Spinal cord (tissue), 10 donors: ENCODE results near the gene WFDC9. TPM values are rescaled to one million over a fixed set of nuclear protein-coding genes. Genes with fewer than 3 reads are reported as not detected.
"Not testable (repeated sequence)": the region's sequence is repeated elsewhere in the genome, so short reads cannot be mapped to it uniquely, and the experiment has no call there.

Experiments
- DNase-seq, 6 donors: peaks; one replicate each; pipeline versions ENCODE4 v3.0.0 to v3.0.0-alpha.2; 2013 to 2015; ENCODE audit warnings: low spot score in 6 of 6, low read depth in 4 of 6
- H3K27ac ChIP-seq: one replicate; pipeline ENCODE4 v1.5.1; 2013; ENCODE audit warnings: low read depth, low read length, control low read depth
- H3K27me3 ChIP-seq: one replicate; pipeline ENCODE4 v1.6.1; 2013; ENCODE audit warnings: low read length; ENCODE audit not compliant: control insufficient read depth, insufficient read depth
- H3K36me3 ChIP-seq: one replicate; pipeline ENCODE4 v1.6.1; 2013; ENCODE audit warnings: low read length; ENCODE audit not compliant: control insufficient read depth, insufficient read depth
- H3K4me1 ChIP-seq: one replicate; pipeline ENCODE4 v1.6.1; 2013; ENCODE audit warnings: low read length; ENCODE audit not compliant: control insufficient read depth, insufficient read depth
- H3K4me3 ChIP-seq: one replicate; pipeline ENCODE4 v1.5.1; 2013; ENCODE audit warnings: low read depth, low read length, control low read depth
- H3K9me3 ChIP-seq: one replicate; pipeline ENCODE4 v1.6.1; 2013; ENCODE audit warnings: low read length; ENCODE audit not compliant: control insufficient read depth, insufficient read depth
- WGBS: methylation state at CpG from one replicate; pipeline ENCODE4 v1.1.5; 2013; ENCODE audit warnings: missing lambda C conversion rate; ENCODE audit not compliant: insufficient coverage; 5-methylcytosine and 5-hydroxymethylcytosine counted together
- polyA plus RNA-seq, 2 donors: library from polyadenylated mRNA; unstranded; fragments of 120-200 nt; gene quantifications; one replicate each; pipeline ENCODE4 v1.2.1, GENCODE V29; 2013; ENCODE audit not compliant: insufficient read length in 2 of 2
- small RNA-seq: library from RNA; depleted of rRNA; stranded (forward); fragments of <200 nt; gene quantifications from one replicate; pipeline ENCODE3, GENCODE V24; 2014; ENCODE audit warnings: low replicate concordance
- total RNA-seq, 2 donors: library from RNA; depleted of rRNA in 1 of 2; stranded (reverse); fragments of 120-200 nt in 1 of 2; fragments of >200 nt in 1 of 2; gene quantifications; one replicate each; pipeline versions ENCODE4 v1.2.3 to v1.2.4, GENCODE V29; 2013 to 2014
- donor health status: healthy.

WFDC9 gene
- total and polyA plus RNA-seq, 4 donors = not detected

DNA sequence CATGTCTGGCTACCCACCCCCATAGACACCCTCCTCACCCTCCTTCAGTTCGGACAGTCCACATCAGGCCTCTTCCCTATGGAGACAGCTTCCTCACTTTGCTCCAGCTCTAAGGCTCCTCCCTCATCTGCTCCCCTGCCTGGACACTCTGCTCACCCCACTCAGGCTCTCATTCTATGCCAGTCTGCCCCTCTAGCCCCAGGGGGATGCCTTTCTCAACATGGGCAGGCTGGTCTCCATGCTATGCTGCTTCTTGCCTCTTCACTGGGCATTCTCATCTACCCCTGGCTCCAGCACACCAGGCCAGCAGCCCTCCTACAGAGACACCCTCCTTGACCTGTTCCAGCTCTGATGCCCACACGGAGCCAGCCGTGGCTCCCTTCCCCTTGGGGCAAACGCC lies 51.9 kb downstream of the WFDC9 start, which contains the start of gene WFDC8:
Gene WFDC8 (minus strand): TSS at position 101 of the 400 bp plus-strand sequence. CDS start 37 bp downstream, at position 64.
- H3K4me3 ChIP-seq = no peak within 1 kb of the TSS
- no peaks in the 10 kb centered on the region for H3K4me1 ChIP-seq
- no peaks in the 10 kb centered on the region for H3K27me3 ChIP-seq
- no peak for DNase-seq
- WGBS = 95% methylated on average over 1 of the region's 4 CpGs
- no peak within 1 kb of the TSS for H3K27ac ChIP-seq
- H3K9me3 ChIP-seq = no peaks in the 10 kb centered on the region
- no peaks in the 10 kb centered on the region for H3K36me3 ChIP-seq

GRCh38 chr20:45578231-45578630 lies 52.9 kb downstream of the WFDC9 start:
- H3K27ac ChIP-seq = no peak overlapping the region
- WGBS = no CpG with 5 or more reads among the region's 1 CpG
- no peaks in the 10 kb centered on the region for H3K36me3 ChIP-seq
- H3K4me1 ChIP-seq = no peaks in the 10 kb centered on the region
- no peak overlapping the region for H3K4me3 ChIP-seq
- H3K27me3 ChIP-seq = no peaks in the 10 kb centered on the region
- no peaks in the 10 kb centered on the region for H3K9me3 ChIP-seq
- peak in 2 of 6 donors; percentile 58 to 84 for DNase-seq

GRCh38 chr20:45576995-45577394 lies 54.1 kb downstream of the WFDC9 start:
- Histone ChIP-seq H3K4me3 (no peak overlapping the region), H3K27me3 (no peaks in the 10 kb centered on the region), H3K36me3 (no peaks in the 10 kb centered on the region), H3K4me1 (no peaks in the 10 kb centered on the region), H3K27ac (no peak overlapping the region), H3K9me3 (no peaks in the 10 kb centered on the region)
- no CpG with 5 or more reads among the region's 2 CpGs for WGBS
- DNase-seq = peak in 2 of 6 donors; percentile 6 to 14

GRCh38 chr20:45575931-45576330 lies 55.2 kb downstream of the WFDC9 start:
- Histone ChIP-seq H3K9me3 (no peaks in the 10 kb centered on the region), H3K27ac (no peak overlapping the region), H3K36me3 (no peaks in the 10 kb centered on the region), H3K4me1 (no peaks in the 10 kb centered on the region), H3K4me3 (no peak overlapping the region), H3K27me3 (no peaks in the 10 kb centered on the region)
- no peak for DNase-seq
- no CpG with 5 or more reads among the region's 3 CpGs for WGBS

- not testable (repeated sequence) for H3K27ac ChIP-seq, H3K27me3 ChIP-seq, H3K4me1 ChIP-seq, H3K36me3 ChIP-seq, H3K4me3 ChIP-seq, H3K9me3 ChIP-seq, DNase-seq
- WGBS = no CpG with 5 or more reads among the region's 1 CpG
These were observed 61.4 kb downstream of the WFDC9 start for GRCh38 chr20:45569650-45570049.

GRCh38 chr20:45564760-45565276 lies 66.3 kb downstream of the WFDC9 start:
- no peaks in the 10 kb centered on the region for H3K27me3 ChIP-seq
- no peaks in the 10 kb centered on the region for H3K9me3 ChIP-seq
- no peak overlapping the region for H3K27ac ChIP-seq
- no peaks in the 10 kb centered on the region for H3K36me3 ChIP-seq
- no peak for DNase-seq
- WGBS = no CpG with 5 or more reads among the region's 2 CpGs
- no peaks in the 10 kb centered on the region for H3K4me1 ChIP-seq
- H3K4me3 ChIP-seq = no peak overlapping the region

Small RNAs within 50 kb of the gene (small RNA-seq; reads per million reads assigned to genes)
- gene RNA5SP485 = not detected

Other genes starting within 250 kb of the WFDC9 start
- gene DBNDD2, start 223.0 kb downstream of the WFDC9 start, total RNA-seq = 10 to 100 TPM; 22.7 to 31.5 TPM
- gene DBNDD2, start 223.0 kb downstream of the WFDC9 start, polyA plus RNA-seq = 10 to 100 TPM; 68.7 to 69.3 TPM
- 10 to 100 TPM; 22.1 to 87.6 TPM for gene PIGT, start 215.1 kb downstream of the WFDC9 start, total RNA-seq
- gene PIGT, start 215.1 kb downstream of the WFDC9 start, polyA plus RNA-seq = 10 to 100 TPM; 75.4 to 98.4 TPM
- gene WFDC2, start 161.5 kb downstream of the WFDC9 start, total RNA-seq = 1 to 10 TPM; 7.0 to 8.1 TPM
- gene WFDC2, start 161.5 kb downstream of the WFDC9 start, polyA plus RNA-seq = 10 to 100 TPM; 64.9 to 70.0 TPM
- not detected for gene SPINT3, start 115.7 kb downstream of the WFDC9 start, total RNA-seq
- not detected for gene SPINT3, start 115.7 kb downstream of the WFDC9 start, polyA plus RNA-seq
- gene WFDC6, start 91.8 kb downstream of the WFDC9 start, total RNA-seq = not detected
- gene WFDC6, start 91.8 kb downstream of the WFDC9 start, polyA plus RNA-seq = not detected
- gene EPPIN, start 83.9 kb downstream of the WFDC9 start, total RNA-seq = under 1 TPM; 0.10 to 0.17 TPM
- gene EPPIN, start 83.9 kb downstream of the WFDC9 start, polyA plus RNA-seq = under 1 TPM; 0.36 to 0.41 TPM
- not detected for gene WFDC8, start 52.0 kb downstream of the WFDC9 start, total RNA-seq
- under 1 TPM in 1 of 2 donors, not detected in 1; 0.30 TPM for gene WFDC8, start 52.0 kb downstream of the WFDC9 start, polyA plus RNA-seq
- gene WFDC10A, start 1.5 kb downstream of the WFDC9 start, total RNA-seq = not detected
- gene WFDC10A, start 1.5 kb downstream of the WFDC9 start, polyA plus RNA-seq = not detected
- not detected for gene WFDC11, start 39.0 kb upstream of the WFDC9 start, total RNA-seq
- gene WFDC11, start 39.0 kb upstream of the WFDC9 start, polyA plus RNA-seq = not detected
- not detected for gene WFDC13, start 70.8 kb upstream of the WFDC9 start, total RNA-seq
- gene WFDC13, start 70.8 kb upstream of the WFDC9 start, polyA plus RNA-seq = not detected
- not detected for gene WFDC10B, start 73.7 kb upstream of the WFDC9 start, total RNA-seq
- gene WFDC10B, start 73.7 kb upstream of the WFDC9 start, polyA plus RNA-seq = not detected
- not detected for gene SPINT4, start 91.1 kb upstream of the WFDC9 start, total RNA-seq
- not detected for gene SPINT4, start 91.1 kb upstream of the WFDC9 start, polyA plus RNA-seq
- 1 to 10 TPM in 1 of 2 donors, under 1 TPM in 1; 0.59 to 2.8 TPM for gene WFDC3, start 160.6 kb upstream of the WFDC9 start, total RNA-seq
- 1 to 10 TPM; 2.5 to 3.0 TPM for gene WFDC3, start 160.6 kb upstream of the WFDC9 start, polyA plus RNA-seq
- 10 to 100 TPM; 15.3 to 20.3 TPM for gene DNTTIP1, start 160.7 kb upstream of the WFDC9 start, total RNA-seq
- 10 to 100 TPM; 38.9 to 40.5 TPM for gene DNTTIP1, start 160.7 kb upstream of the WFDC9 start, polyA plus RNA-seq
- 10 to 100 TPM in 1 of 2 donors, 1 to 10 TPM in 1; 7.1 to 31.7 TPM for gene UBE2C, start 181.4 kb upstream of the WFDC9 start, total RNA-seq
- gene UBE2C, start 181.4 kb upstream of the WFDC9 start, polyA plus RNA-seq = 10 to 100 TPM; 27.0 to 36.0 TPM
- gene TNNC2, start 196.0 kb upstream of the WFDC9 start, total RNA-seq = 1 to 10 TPM; 1.1 to 2.4 TPM
- 1 to 10 TPM; 3.2 to 8.8 TPM for gene TNNC2, start 196.0 kb upstream of the WFDC9 start, polyA plus RNA-seq
- gene SNX21, start 202.5 kb upstream of the WFDC9 start, total RNA-seq = 10 to 100 TPM; 23.8 to 40.4 TPM
- gene SNX21, start 202.5 kb upstream of the WFDC9 start, polyA plus RNA-seq = 10 to 100 TPM; 35.8 to 40.7 TPM
- 10 to 100 TPM; 27.8 to 37.9 TPM for gene ACOT8, start 226.1 kb upstream of the WFDC9 start, total RNA-seq
- 10 to 100 TPM; 38.7 to 46.3 TPM for gene ACOT8, start 226.1 kb upstream of the WFDC9 start, polyA plus RNA-seq
- 1 to 10 TPM; 8.8 to 9.3 TPM for gene ZSWIM3, start 226.3 kb upstream of the WFDC9 start, total RNA-seq
- gene ZSWIM3, start 226.3 kb upstream of the WFDC9 start, polyA plus RNA-seq = 1 to 10 TPM; 6.1 to 7.2 TPM
- 10 to 100 TPM in 1 of 2 donors, 1 to 10 TPM in 1; 5.5 to 12.0 TPM for gene ZSWIM1, start 249.9 kb upstream of the WFDC9 start, total RNA-seq
- gene ZSWIM1, start 249.9 kb upstream of the WFDC9 start, polyA plus RNA-seq = 10 to 100 TPM; 15.9 to 18.3 TPM